NCI-H446 treated with DMSO at 0.1 percent for 48 hours (cell line): ENCODE results near the gene SCN10A.

ENCODE experiments used
- DNase-seq: peaks from one replicate; lab custom pipeline; 2025; lab: John Stamatoyannopoulos, UW

Gene SCN10A

DNA sequence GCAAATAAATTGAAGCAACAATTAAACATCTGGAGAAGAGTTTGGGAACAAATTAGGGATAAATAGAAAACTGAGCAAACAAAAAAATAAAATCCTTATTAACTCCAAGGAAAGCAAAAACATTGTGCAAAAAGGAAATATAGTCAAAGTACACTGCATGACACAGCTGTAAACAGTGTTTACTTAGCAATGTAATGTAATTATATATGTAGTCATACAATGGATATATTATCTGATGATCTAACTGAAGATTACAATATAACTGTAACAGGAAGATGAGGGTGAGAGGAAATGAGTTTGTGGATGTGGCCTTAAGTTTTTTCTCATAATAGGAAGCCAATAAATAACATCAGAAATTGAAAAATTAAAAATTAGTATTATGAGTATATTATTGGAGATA lies 42.5 kb downstream of the SCN10A start:
- no peak for DNase-seq

DNA sequence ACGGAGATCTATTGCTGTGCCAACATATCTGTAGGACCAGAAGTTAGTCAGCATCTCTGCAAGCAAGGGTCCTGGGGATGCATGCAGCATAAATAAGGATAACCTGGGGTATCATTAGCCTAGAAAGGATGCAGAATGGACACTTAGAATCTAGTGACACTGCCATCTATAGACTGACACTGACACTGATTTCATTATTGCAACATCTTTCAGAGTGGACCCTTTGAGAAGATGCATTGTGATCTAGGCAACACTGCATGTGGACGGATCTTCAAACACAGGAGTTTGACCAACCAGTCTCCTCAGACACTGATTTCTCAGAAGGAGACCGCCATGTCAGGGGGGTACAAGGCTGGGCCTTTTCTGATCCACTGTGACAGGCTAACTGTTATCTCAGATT lies 52.4 kb downstream of the SCN10A start:
- no peak for DNase-seq

DNA sequence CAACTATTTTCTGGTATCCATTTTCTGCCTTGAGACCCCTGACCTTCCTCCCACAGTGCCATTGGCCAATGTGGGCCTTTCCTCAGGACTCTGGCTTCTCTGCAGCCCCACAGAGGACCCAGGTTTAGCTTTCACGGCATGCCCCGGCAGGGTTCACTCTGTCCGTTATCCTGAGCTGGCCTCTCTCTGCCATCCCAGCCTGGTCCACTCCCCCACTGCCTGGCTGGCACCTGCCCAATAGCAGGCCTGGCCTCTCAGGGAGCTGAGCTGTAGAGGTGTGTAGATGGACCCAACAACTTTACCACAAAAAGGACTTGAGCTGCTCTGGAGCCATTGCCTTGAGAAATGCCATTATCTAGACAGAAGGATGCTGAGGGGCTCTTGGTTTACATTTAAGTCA lies 57.5 kb downstream of the SCN10A start:
- no peak for DNase-seq

DNA sequence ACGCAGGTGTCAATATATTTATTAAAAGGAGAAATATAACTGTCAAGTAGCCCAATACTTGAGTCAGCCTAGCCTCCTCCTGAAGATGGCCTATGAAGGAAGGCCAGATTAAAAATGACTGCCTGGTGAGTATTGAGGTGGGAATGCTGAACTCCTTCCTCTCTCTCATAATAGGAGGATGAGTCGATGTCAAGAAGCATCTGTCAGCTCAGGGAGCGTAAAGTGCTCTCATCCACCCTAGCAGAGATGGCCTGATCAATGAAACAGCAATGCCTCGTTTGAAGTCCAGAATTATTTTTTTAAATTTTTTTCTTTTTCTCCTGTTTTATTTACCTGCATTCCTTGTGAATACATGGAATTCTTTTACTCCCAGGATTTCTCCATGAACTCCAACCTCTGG lies 58.3 kb downstream of the SCN10A start:
- no peak for DNase-seq

DNA sequence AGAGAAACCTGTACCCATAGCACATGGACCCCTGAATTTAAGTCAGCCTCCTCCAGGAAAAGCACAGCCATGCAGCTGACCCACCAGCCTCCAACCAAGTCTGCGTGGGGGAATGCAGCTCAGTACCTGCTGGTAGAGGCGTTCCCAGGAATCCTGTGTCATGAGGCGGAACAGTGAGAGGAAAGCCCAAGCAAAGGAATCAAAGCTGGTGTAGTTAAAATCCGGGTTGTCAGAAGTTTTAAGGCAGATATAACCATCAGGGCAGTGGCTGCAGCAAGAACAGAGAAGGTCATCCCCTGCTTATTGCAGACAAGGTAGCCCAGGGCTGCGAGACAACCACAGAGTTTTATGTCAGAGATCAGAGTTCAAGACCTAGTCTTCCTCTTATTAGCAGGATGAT lies 59.1 kb downstream of the SCN10A start:
- no peak for DNase-seq

DNA sequence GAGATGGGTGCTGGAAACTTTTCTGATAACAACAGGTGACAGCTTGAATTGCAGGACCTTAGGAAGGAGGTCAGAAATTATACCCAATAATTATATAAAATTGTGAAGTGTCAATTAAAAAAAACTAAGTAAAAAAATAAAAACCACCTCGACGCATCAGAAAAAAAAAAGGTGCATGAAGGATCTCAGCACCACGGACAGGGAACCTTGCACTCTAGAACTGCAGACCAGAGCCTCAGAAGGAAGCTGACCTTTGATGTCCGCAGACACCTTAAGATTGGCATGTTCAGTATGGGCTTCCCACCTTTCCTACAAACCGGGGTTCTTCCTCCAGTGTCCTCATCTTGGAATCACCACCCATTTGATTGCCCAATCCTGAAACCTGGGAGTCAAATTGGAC lies 60.9 kb downstream of the SCN10A start:
- no peak for DNase-seq

DNA sequence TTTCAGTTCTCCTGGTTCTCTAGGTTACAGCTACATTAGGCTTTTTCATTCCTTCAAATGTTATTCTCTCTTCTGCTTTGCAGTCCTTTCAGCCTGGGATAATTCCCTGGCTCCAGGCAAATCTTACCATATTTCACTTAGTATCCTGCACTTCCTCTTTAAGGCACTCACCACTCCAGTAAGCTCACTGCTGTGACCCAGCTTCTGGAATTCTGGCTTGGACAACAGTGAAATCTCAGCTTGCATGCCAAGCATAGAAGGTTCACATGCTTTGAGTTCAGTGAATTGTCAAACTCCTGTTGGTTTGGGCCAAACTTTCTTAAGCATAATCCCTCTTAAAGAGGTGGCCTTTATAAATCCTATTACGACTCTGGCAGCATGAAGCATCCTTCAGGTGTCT lies 69.4 kb downstream of the SCN10A start:
- DNase-seq, result no peak

DNA sequence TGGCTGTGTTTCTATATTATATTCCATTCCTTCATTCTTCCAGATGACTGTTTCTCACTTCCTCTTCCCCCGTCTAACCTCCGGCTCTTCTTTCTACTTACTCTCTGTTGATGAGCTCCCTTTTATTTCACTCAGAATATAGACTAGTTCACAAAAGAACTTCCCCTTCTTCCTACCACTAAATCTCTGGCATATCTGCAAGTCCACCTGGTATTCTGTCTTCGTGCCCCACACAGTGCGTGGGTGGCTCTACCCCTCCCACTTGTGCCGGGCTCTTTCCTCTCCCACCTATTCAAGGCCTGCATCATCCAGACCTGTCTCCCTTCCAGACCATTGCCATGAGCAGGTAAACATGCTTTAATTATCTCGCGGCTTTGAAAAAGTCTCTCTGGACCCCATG lies 73.0 kb downstream of the SCN10A start:
- DNase-seq, result no peak

DNA sequence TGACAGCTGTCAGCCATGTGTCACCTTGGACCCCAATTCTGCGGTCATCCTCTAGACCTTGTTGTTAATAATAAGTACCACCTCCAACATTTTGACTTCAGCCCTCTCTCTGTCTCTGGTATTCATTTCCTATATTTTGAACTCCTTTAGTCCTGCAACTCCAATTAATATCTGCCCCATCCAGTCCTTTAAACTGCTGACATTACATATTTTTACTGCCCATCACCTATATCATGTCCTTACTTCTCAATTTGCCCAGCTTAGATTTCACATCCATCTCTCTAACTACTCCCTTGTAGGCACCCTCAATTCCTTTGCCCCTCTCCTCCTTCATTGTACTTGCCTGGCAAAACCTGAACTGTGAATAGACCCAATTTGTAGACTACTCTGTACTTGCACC lies 73.5 kb downstream of the SCN10A start:
- DNase-seq, result no peak

DNA sequence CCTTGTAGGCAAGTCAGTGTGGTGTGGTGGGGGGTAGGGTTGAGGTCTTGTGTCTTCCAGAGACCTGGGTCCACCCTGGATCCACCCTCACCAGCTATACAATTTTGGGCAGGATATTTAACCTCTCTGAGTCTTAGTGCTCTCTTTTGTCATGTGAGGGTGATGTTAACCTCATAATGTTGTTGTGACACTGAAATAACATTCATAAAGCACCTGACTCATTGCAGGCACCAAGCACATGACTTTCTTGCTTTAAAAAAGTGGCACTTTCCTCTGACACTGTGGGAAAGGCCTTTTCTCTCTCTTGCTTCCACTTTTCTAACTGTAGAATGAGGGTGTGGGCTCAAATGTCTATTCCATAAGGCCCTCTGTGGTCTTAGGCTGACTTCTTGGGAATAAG lies 75.5 kb downstream of the SCN10A start:
- no peak for DNase-seq

DNA sequence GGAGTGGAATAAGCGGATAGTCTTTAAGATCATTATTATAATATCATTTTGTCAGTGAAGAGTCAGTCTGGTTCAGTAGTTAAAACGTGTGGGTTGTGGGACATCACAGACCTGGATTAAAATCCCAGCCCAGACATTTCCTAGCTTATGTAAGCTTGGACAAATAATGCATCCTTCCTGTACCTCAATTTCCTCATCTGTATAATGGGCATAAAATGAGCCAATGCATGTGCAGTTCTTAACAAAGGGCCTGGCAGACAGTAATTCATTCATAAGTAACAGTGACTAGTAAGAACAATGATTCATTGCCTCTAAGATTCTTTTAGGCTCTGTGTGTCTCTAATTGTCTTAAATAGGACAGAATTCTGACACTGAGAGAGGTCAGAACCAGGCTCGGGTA lies 76.1 kb downstream of the SCN10A start:
- no peak for DNase-seq

DNA sequence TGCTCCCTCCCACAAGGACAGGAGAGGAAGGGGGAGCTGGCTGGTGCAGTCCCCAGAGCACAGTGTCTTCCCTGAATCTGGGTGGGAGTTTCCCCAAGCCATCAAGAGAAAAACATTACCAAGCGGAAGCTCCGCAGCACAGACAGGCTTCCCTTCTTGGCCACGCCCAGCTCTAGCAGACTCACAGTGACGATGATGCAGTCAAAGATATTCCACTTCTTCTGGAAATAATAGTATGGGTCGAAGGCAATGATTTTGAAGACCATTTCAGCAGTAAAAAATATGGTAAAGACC lies 76.7 kb downstream of the SCN10A start:
- DNase-seq, result no peak

DNA sequence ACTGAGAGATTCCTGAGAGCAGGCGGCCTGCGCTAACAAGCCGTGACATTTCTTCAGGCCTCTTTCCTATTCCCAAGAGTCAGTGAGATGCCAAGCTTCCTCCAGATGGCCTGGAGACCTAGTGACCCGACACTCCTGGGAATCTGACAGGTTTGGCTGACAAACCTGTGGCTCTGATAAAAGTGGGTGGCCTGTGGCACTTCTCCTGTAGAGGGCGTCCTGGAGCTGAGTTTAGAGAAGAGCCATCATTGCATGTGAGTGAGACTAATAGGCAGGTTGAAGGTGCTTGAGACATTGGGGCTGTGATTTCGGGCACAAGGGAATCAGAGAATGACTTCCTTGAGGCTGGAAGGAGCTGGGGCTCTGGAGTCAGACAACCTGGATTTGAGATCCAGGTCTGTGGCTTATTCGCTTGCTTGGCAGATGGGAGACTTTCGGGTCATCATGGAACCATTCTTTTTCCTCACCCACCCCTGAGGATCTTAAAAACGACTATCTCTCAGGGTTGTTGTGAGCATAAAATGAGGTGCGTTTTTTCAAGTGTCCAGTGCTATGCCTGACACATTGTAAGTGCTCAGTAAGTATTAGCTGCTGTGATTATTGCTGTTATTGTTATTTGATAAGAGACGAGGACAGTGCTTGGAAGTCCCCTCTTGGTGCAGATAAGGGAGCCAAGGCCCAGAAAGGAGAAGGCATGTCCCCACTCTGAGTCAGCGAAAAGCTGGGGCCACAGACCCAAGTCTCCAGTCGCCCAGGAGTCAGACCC lies 77.2 kb downstream of the SCN10A start:
- no peak for DNase-seq

DNA sequence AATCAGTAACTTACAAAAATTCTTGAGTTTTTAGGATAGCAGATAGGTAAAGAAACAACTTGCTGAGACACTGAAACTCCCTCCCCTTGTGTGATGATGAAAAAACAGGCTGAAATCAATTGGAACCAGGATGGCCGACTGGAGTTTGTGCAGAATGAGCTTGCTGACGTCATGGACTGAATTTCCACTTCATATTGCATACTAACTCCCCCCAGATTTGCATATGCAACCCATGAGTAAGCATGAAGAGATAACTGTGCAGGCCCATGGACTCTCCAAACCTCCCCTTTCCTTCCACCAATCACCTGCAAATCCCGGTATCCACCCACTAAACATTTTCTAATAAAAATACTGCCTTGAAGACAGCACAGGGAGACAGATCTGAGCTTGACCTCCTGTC lies 84.5 kb downstream of the SCN10A start:
- no peak for DNase-seq

DNA sequence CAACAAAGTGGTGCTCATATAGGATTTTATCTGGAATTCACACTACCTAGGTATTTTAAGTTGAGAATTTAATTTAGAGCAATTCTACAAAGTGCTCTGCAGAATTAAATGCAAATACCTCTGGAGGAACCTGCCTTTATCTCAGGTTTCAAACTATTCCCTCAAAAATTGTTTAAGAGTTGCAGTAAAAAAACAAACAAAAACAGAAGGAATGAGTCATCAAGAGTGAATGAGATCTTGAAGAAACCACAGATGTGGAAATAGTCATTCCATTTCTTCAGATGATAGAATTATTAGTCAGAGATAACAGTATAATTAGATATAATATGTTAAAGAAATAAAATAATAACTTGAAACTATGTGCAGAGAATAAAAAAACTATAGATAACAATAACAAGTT lies 85.7 kb downstream of the SCN10A start:
- no peak for DNase-seq

DNA sequence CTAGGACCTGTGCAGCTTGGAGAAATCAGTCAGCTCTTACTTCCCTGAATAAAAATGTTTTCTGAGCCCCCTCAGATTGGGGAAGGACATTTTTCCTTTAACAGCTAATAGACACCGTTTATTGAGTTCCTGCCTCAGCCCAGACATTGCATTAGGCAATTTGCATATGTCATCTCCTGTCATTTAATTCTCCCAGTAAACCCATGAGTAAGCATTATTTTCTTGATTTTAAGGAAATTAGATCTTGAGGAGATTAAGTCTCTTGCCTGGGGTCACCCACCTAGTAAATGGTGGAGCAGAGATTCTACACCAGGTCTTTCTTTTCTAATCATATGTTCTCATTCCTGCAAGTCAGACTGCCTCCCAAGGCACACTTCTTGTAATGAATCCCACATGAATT lies 88.0 kb downstream of the SCN10A start:
- DNase-seq, result no peak

DNA sequence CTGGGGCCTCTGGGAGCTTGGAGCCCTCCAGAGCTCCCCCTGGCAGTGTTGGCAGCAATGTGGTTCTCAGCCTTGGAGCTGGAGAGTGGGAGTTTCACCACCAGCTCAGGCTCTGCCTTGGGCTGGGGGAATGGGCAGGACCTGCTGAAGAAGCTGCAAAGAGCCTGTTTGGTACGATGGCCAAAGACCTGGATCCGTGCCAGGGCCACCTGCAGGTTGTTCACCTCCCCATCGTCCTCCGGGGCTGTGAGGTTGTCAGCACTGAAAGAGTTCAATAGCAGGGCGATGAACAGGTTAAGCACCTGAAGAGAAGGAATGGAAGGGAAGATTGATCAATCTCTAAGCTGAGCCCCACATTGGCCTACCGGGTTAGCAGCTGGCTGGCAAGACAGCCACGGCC lies 89.3 kb downstream of the SCN10A start:
- DNase-seq, result no peak

DNA sequence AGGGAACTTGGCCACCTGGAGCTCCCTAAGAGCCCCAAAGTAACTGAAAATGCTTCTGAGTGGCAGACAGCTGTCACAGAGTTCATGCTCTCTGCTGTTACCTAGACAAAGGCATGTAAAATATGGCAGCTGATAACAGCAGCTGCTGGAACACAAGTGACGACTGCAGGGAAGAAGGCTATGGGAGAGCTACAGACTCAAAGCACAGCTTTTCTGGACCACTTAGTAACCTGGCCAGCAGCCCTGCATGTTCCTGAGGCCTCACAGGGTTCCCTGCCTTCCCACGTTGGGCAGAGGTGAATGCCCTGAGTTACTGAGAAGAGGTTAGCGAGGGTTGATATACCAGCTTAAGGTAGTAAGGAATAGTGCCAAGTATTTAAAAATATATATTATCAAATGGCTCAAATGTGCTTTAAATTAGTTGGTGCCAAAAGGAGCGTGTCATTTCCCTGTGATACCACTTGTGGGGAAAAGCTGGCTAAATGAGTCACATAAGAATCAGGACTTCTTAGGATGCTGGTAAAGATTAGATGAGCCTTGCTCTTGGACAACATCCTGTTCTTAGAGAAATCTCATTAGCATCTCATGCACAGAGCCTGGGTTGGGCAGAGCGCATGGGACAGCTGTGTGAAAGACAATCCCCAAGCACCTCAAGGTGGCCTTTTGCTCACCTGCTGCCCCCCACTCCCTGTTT lies 90.1 kb downstream of the SCN10A start:
- no peak for DNase-seq

DNA sequence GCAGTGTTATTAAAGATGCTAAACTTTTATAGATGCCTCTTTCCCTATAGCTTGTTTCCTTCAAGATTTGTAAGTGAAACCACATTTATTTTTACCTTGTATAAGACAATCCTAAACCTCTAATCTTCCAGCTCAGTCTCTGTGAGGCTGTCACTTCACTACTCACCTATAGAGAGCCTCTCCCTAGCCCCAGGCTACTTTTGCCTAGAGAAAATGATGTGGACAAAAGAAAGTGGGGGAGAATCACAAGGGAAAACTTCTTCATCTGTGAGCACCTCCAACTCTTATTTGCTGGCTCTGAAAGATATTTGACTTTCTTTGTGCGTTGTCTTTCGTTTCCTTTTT lies 91.7 kb downstream of the SCN10A start:
- no peak for DNase-seq

DNA sequence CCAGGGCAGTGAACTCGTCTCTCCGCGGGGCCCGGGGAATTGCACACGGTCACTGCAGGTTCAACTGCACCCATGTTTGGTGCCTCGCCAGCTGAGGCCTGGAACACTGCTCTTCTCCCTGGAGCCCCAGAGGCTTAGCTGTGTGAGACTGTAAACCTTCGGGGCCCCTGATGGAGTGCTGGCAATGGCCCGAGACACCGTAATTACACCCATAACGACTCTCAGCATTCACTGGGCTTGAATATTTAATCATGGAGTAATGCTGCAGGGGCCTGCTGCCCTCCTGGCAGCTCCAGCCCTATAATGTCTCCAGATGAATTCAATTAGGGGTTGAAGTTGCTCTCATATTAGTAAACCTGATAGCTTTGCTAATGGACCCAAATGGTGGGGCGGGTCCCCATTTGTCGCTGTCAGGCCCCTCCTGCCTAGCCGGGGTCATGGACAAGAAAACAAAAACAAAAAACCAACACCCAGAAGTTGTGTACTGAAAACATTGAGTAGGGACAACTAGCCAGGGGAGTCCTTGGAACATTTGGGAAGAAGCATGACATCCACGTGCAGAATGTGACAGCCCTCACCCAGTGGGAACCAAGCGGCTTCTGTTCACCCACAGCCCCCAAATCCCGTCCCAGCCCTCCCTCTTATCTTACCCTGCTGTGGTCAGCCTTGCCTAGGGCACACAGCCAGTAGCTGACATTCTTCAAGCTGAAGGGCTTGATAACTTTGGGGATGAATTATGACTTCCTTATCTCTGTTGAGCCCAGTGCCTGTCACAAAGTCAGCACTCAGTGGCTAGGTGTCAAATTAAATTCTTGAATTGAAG lies 92.2 kb downstream of the SCN10A start:
- no peak for DNase-seq

DNA sequence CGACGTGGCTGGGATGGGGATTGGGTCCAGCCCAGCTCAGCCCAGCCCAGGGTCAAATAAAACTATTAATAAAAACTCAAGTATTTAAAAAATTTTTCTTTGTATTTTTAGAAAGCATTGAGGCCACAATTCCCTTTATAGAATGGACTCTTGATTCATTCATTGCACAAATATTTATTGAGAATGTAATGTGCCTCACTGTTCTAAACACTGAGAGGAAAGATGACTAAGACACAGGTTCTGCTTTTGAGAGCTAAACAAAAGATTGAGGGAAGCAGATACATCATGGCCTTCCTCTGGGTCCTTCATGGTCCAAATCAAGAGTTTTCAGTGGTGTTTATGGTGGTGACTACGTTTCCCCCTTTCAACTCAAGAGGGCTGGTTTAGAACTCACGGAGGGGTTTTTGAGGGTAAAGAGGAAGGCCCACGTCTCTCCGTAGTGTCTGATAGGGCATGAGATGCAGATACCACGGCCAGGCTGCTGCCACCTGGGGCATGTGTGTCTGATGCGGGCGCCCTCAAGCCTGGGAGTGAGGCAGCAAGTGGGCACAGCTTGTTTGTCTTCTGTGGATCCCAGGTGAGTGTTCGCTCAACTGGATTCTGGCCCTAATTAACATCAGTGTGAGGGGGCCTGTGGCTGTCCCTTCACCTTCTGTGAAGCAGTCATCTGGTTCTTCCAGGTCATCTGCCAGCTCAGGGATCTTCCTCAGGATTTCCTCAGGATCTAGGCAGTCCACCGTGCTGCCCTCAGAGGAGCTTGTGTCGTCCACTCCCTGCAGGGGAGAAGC lies 93.0 kb downstream of the SCN10A start:
- no peak for DNase-seq

DNA sequence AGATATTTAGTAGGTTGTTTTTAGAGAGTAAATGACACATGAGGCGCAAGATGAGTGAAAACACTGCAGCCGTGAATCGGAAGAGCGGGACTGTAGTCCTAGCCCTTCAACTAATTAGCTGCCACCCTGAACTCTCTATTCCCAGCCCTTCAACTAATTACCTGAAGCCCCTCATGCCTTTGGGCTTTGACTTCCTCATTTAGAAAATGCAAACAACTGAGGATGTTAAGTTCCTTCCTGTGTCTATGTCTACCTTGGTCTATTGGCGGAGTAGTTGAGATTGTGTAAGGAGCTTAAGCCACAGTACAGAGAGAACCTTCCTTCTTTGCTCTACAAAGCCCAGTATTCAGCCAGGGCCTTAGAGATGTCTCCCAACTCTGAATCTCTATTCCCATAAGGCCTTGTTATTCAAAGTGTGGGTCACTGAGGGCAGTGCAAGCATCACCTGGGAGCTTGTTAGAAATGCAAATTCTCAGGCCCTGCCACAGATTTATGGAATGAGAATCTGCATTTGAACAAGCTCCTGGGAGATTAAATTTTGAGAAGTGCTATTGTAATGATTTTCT lies 94.7 kb downstream of the SCN10A start:
- no peak for DNase-seq
